Measurements from ENCODE around the gene USH2A.

USH2A gene

GRCh38 chr1:215603319-215603718 is 819.9 kb downstream of the USH2A start:
- H3K9ac ChIP-seq (ENCODE audit: low read length in 5 of 5) = no peak overlapping the region
- no peaks in the 10 kb centered on the region for H3K27me3 ChIP-seq (ENCODE audit: control insufficient read depth in 5 of 5, insufficient read depth in 4 of 5, low read length in 5 of 5)
- peaks cover 3 to 19% (median 17%) of the 10 kb centered on the region in 5 donors for H3K36me3 ChIP-seq (ENCODE audit: control insufficient read depth in 5 of 5, insufficient read depth in 5 of 5, low read length in 5 of 5)
- no peak overlapping the region for H3K27ac ChIP-seq (ENCODE audit: low read depth, low read length)
- H3K9me3 ChIP-seq (ENCODE audit: control insufficient read depth in 5 of 5, low read length in 5 of 5) = no peaks in the 10 kb centered on the region
- H3K4me1 ChIP-seq (ENCODE audit: control insufficient read depth in 5 of 5, insufficient read depth in 5 of 5, low read length in 5 of 5) = peaks cover 0 to 9% (median 0%) of the 10 kb centered on the region in 5 donors
- H3K4me3 ChIP-seq (ENCODE audit: low read depth in 1 of 5, low read length in 5 of 5) = no peak overlapping the region

GRCh38 chr1:215601276-215601675 is 822.0 kb downstream of the USH2A start:
- H3K27me3 ChIP-seq (ENCODE audit: control insufficient read depth in 5 of 5, insufficient read depth in 4 of 5, low read length in 5 of 5) = no peaks in the 10 kb centered on the region
- no peak overlapping the region for H3K4me3 ChIP-seq (ENCODE audit: low read depth in 1 of 5, low read length in 5 of 5)
- no peak overlapping the region for H3K9ac ChIP-seq (ENCODE audit: low read length in 5 of 5)
- H3K9me3 ChIP-seq (ENCODE audit: control insufficient read depth in 5 of 5, low read length in 5 of 5) = no peaks in the 10 kb centered on the region
- H3K4me1 ChIP-seq (ENCODE audit: control insufficient read depth in 5 of 5, insufficient read depth in 5 of 5, low read length in 5 of 5) = no peaks in the 10 kb centered on the region
- no peak overlapping the region for H3K27ac ChIP-seq (ENCODE audit: low read depth, low read length)
- H3K36me3 ChIP-seq (ENCODE audit: control insufficient read depth in 5 of 5, insufficient read depth in 5 of 5, low read length in 5 of 5) = peaks cover 7 to 36% (median 22%) of the 10 kb centered on the region in 5 donors

- Histone ChIP-seq H3K9me3 (ENCODE audit: control insufficient read depth in 5 of 5, low read length in 5 of 5) (no peaks in the 10 kb centered on the region), H3K9ac (ENCODE audit: low read length in 5 of 5) (no peak overlapping the region), H3K27me3 (ENCODE audit: control insufficient read depth in 5 of 5, insufficient read depth in 4 of 5, low read length in 5 of 5) (no peaks in the 10 kb centered on the region), H3K27ac (ENCODE audit: low read depth, low read length) (no peak overlapping the region), H3K4me3 (ENCODE audit: low read depth in 1 of 5, low read length in 5 of 5) (no peak overlapping the region), H3K36me3 (ENCODE audit: control insufficient read depth in 5 of 5, insufficient read depth in 5 of 5, low read length in 5 of 5) (peaks cover 10 to 39% (median 22%) of the 10 kb centered on the region in 5 donors), H3K4me1 (ENCODE audit: control insufficient read depth in 5 of 5, insufficient read depth in 5 of 5, low read length in 5 of 5) (no peaks in the 10 kb centered on the region)
Measured at GRCh38 chr1:215600867-215601266, 822.4 kb downstream of the USH2A start.

GRCh38 chr1:215600258-215600792 is 822.9 kb downstream of the USH2A start:
- Histone ChIP-seq H3K27ac (ENCODE audit: low read depth, low read length) (no peak overlapping the region), H3K4me1 (ENCODE audit: control insufficient read depth in 5 of 5, insufficient read depth in 5 of 5, low read length in 5 of 5) (no peaks in the 10 kb centered on the region), H3K4me3 (ENCODE audit: low read depth in 1 of 5, low read length in 5 of 5) (no peak overlapping the region), H3K27me3 (ENCODE audit: control insufficient read depth in 5 of 5, insufficient read depth in 4 of 5, low read length in 5 of 5) (no peaks in the 10 kb centered on the region), H3K36me3 (ENCODE audit: control insufficient read depth in 5 of 5, insufficient read depth in 5 of 5, low read length in 5 of 5) (peaks cover 11 to 39% (median 20%) of the 10 kb centered on the region in 5 donors), H3K9ac (ENCODE audit: low read length in 5 of 5) (no peak overlapping the region), H3K9me3 (ENCODE audit: control insufficient read depth in 5 of 5, low read length in 5 of 5) (no peaks in the 10 kb centered on the region)

GRCh38 chr1:215599418-215600074 is 823.7 kb downstream of the USH2A start:
- Histone ChIP-seq H3K9ac (ENCODE audit: low read length in 5 of 5) (no peak overlapping the region), H3K4me3 (ENCODE audit: low read depth in 1 of 5, low read length in 5 of 5) (no peak overlapping the region), H3K36me3 (ENCODE audit: control insufficient read depth in 5 of 5, insufficient read depth in 5 of 5, low read length in 5 of 5) (peaks cover 11 to 39% (median 20%) of the 10 kb centered on the region in 5 donors), H3K9me3 (ENCODE audit: control insufficient read depth in 5 of 5, low read length in 5 of 5) (no peaks in the 10 kb centered on the region), H3K27me3 (ENCODE audit: control insufficient read depth in 5 of 5, insufficient read depth in 4 of 5, low read length in 5 of 5) (no peaks in the 10 kb centered on the region), H3K27ac (ENCODE audit: low read depth, low read length) (no peak overlapping the region), H3K4me1 (ENCODE audit: control insufficient read depth in 5 of 5, insufficient read depth in 5 of 5, low read length in 5 of 5) (peaks cover 0 to 5% (median 0%) of the 10 kb centered on the region in 5 donors)

GRCh38 chr1:215597961-215598360 is 825.3 kb downstream of the USH2A start:
- H3K27ac ChIP-seq (ENCODE audit: low read depth, low read length) = no peak overlapping the region
- no peaks in the 10 kb centered on the region for H3K27me3 ChIP-seq (ENCODE audit: control insufficient read depth in 5 of 5, insufficient read depth in 4 of 5, low read length in 5 of 5)
- H3K4me3 ChIP-seq (ENCODE audit: low read depth in 1 of 5, low read length in 5 of 5) = no peak overlapping the region
- H3K4me1 ChIP-seq (ENCODE audit: control insufficient read depth in 5 of 5, insufficient read depth in 5 of 5, low read length in 5 of 5) = peaks cover 0 to 9% (median 0%) of the 10 kb centered on the region in 5 donors
- peaks cover 11 to 35% (median 19%) of the 10 kb centered on the region in 5 donors for H3K36me3 ChIP-seq (ENCODE audit: control insufficient read depth in 5 of 5, insufficient read depth in 5 of 5, low read length in 5 of 5)
- H3K9me3 ChIP-seq (ENCODE audit: control insufficient read depth in 5 of 5, low read length in 5 of 5) = no peaks in the 10 kb centered on the region
- H3K9ac ChIP-seq (ENCODE audit: low read length in 5 of 5) = no peak overlapping the region

GRCh38 chr1:215595231-215595630 is 828.0 kb downstream of the USH2A start:
- no peak overlapping the region for H3K27ac ChIP-seq (ENCODE audit: low read depth, low read length)
- no peak overlapping the region for H3K9ac ChIP-seq (ENCODE audit: low read length in 5 of 5)
- H3K27me3 ChIP-seq (ENCODE audit: control insufficient read depth in 5 of 5, insufficient read depth in 4 of 5, low read length in 5 of 5) = no peaks in the 10 kb centered on the region
- no peak overlapping the region for H3K4me3 ChIP-seq (ENCODE audit: low read depth in 1 of 5, low read length in 5 of 5)
- H3K4me1 ChIP-seq (ENCODE audit: control insufficient read depth in 5 of 5, insufficient read depth in 5 of 5, low read length in 5 of 5) = peaks cover 0 to 9% (median 0%) of the 10 kb centered on the region in 5 donors
- H3K36me3 ChIP-seq (ENCODE audit: control insufficient read depth in 5 of 5, insufficient read depth in 5 of 5, low read length in 5 of 5) = peaks cover 6 to 39% (median 17%) of the 10 kb centered on the region in 5 donors
- H3K9me3 ChIP-seq (ENCODE audit: control insufficient read depth in 5 of 5, low read length in 5 of 5) = no peaks in the 10 kb centered on the region

- no peaks in the 10 kb centered on the region for H3K27me3 ChIP-seq (ENCODE audit: control insufficient read depth in 5 of 5, insufficient read depth in 4 of 5, low read length in 5 of 5)
- H3K9me3 ChIP-seq (ENCODE audit: control insufficient read depth in 5 of 5, low read length in 5 of 5) = no peaks in the 10 kb centered on the region
- H3K4me3 ChIP-seq (ENCODE audit: low read depth in 1 of 5, low read length in 5 of 5) = no peak overlapping the region
- peaks cover 0 to 9% (median 0%) of the 10 kb centered on the region in 5 donors for H3K4me1 ChIP-seq (ENCODE audit: control insufficient read depth in 5 of 5, insufficient read depth in 5 of 5, low read length in 5 of 5)
- H3K27ac ChIP-seq (ENCODE audit: low read depth, low read length) = no peak overlapping the region
- H3K36me3 ChIP-seq (ENCODE audit: control insufficient read depth in 5 of 5, insufficient read depth in 5 of 5, low read length in 5 of 5) = peaks cover 6 to 39% (median 16%) of the 10 kb centered on the region in 5 donors
- H3K9ac ChIP-seq (ENCODE audit: low read length in 5 of 5) = no peak overlapping the region
Measured at GRCh38 chr1:215594640-215595039, 828.6 kb downstream of the USH2A start.

GRCh38 chr1:215590779-215591491 is 832.3 kb downstream of the USH2A start:
- Histone ChIP-seq H3K27ac (ENCODE audit: low read depth, low read length) (no peak overlapping the region), H3K36me3 (ENCODE audit: control insufficient read depth in 5 of 5, insufficient read depth in 5 of 5, low read length in 5 of 5) (peaks cover 4 to 35% (median 14%) of the 10 kb centered on the region in 5 donors), H3K4me3 (ENCODE audit: low read depth in 1 of 5, low read length in 5 of 5) (no peak overlapping the region)

More at GRCh38 chr1:215590779-215591491, 832.3 kb downstream of the USH2A start:
- Histone ChIP-seq H3K9ac (ENCODE audit: low read length in 5 of 5) (no peak overlapping the region), H3K4me1 (ENCODE audit: control insufficient read depth in 5 of 5, insufficient read depth in 5 of 5, low read length in 5 of 5) (peaks cover 0 to 9% (median 0%) of the 10 kb centered on the region in 5 donors), H3K27me3 (ENCODE audit: control insufficient read depth in 5 of 5, insufficient read depth in 4 of 5, low read length in 5 of 5) (no peaks in the 10 kb centered on the region), H3K9me3 (ENCODE audit: control insufficient read depth in 5 of 5, low read length in 5 of 5) (no peaks in the 10 kb centered on the region)

Data from subcutaneous abdominal adipose tissue (tissue), 5 donors.